NB4 (cell line): ENCODE data around the gene TYMS.

ENCODE experiments used
- CTCF ChIP-seq: IDR thresholded peaks from one replicate; pipeline ENCODE4 v1.5.1; 2012; ENCODE audit warnings: low read depth, low read length
- MAX ChIP-seq: IDR thresholded peaks from 2 replicates; pipeline ENCODE4 v1.6.1; 2011; ENCODE audit warnings: low read depth, low read length
- MYC ChIP-seq: IDR thresholded peaks from 2 replicates; pipeline ENCODE4 v1.6.1; 2011; ENCODE audit warnings: low read depth, low read length
- POLR2A ChIP-seq: IDR thresholded peaks from 2 replicates; pipeline ENCODE4 v1.6.1; 2011; ENCODE audit warnings: mild to moderate bottlenecking; ENCODE audit not compliant: insufficient read length; ENCODE audit errors: extremely low read depth

GRCh38 chr18:703213-703967, 45.9 kb downstream of the TYMS start:
- TF ChIP-seq CTCF (no peak), POLR2A (no peak), MYC (no peak), MAX (no peak)
